GM12878 (cell line): ENCODE measurements around the gene ITGA1. TPM values are rescaled to one million over a fixed set of nuclear protein-coding genes. Genes with fewer than 3 reads are reported as not detected.

Experiments
- ATAC-seq: fragments of 200-7000 bp; cut with Tn5 transposase; 3 replicates; pipeline ENCODE4 v1.9.1; 2020; ENCODE audit warnings: mild to moderate bottlenecking, moderate library complexity
- BruUV-seq: library from RNA; stranded (reverse); fragments of 400-500 nt; replicated peaks from 2 replicates; lab custom pipeline; 2021; lab: Mats Ljungman, UMichigan
- CTCF ChIA-PET: fragments of 300-600 bp; sonication (Branson Sonifier 250); formaldehyde crosslinking; extraction: SDS; loops from one replicate; lab custom pipeline; 2021; ENCODE audit warnings: inconsistent platforms; lab: Yijun Ruan, JAX
- POLR2A ChIA-PET: fragments of 350-600 bp; formaldehyde crosslinking; extraction: SDS; loops from one replicate; lab custom pipeline; 2021; ENCODE audit warnings: inconsistent platforms; lab: Charles Lee
- RAD21 ChIA-PET: fragments of 300-600 bp; sonication (Branson Sonifier 250); formaldehyde crosslinking; loops from one replicate; lab custom pipeline; 2023; ENCODE audit warnings: antibody characterized with exemption; ENCODE audit not compliant: unreplicated experiment; lab: Charles Lee
- SMC1A ChIA-PET: fragments of 300-600 bp; sonication (Branson Sonifier 250); formaldehyde crosslinking; loops from one replicate; lab custom pipeline; 2023; ENCODE audit not compliant: unreplicated experiment, uncharacterized antibody; lab: Charles Lee
- DNase-seq: peaks from one replicate; pipeline ENCODE4 v3.0.0-alpha.2; 2011; ENCODE audit warnings: low read depth, low spot score
- FAIRE-seq: peaks from 3 replicates; lab custom pipeline; 2011; peaks lifted over from hg19 to GRCh38; lab: Jason Lieb, UNC
- H2AFZ ChIP-seq: 2 replicates; pipeline ENCODE4 v1.6.0; 2011; ENCODE audit warnings: low read depth, low read length, control low read depth; ENCODE audit not compliant: control insufficient read depth
- H3K27ac ChIP-seq: 2 replicates; pipeline ENCODE4 v1.5.1; 2011; ENCODE audit warnings: control low read depth; ENCODE audit not compliant: control insufficient read depth, insufficient read depth
- H3K27me3 ChIP-seq, 2 experiments: replicated peaks in 1 of 2; 2 replicates each; pipeline versions ENCODE4 v1.6.0 to v1.6.1; 2011; ENCODE audit warnings: low read length in 1 of 2; ENCODE audit not compliant: control insufficient read depth in 2 of 2, insufficient read depth in 2 of 2
- H3K36me3 ChIP-seq, 2 experiments: 2 replicates each; pipeline ENCODE4 v1.5.1; 2011; ENCODE audit warnings: low read length in 1 of 2; ENCODE audit not compliant: control insufficient read depth in 2 of 2, insufficient read depth in 2 of 2
- H3K4me1 ChIP-seq: 2 replicates; pipeline ENCODE4 v1.6.1; 2011; ENCODE audit warnings: mild to moderate bottlenecking, low read length, moderate library complexity, mixed read lengths; ENCODE audit not compliant: control insufficient read depth, insufficient read depth
- H3K4me2 ChIP-seq: 2 replicates; pipeline ENCODE4 v1.6.0; 2011; ENCODE audit warnings: control low read depth; ENCODE audit not compliant: control insufficient read depth, insufficient read depth
- H3K4me3 ChIP-seq: fragments of 200-600 bp; sonication (generic); 2 replicates; pipeline ENCODE4 v1.5.1; 2016
- H3K79me2 ChIP-seq: 2 replicates; pipeline ENCODE4 v1.6.0; 2011; ENCODE audit warnings: low read length; ENCODE audit not compliant: control insufficient read depth, insufficient read depth
- H3K9ac ChIP-seq: 2 replicates; pipeline ENCODE4 v1.8.0; 2011; ENCODE audit warnings: low read length, control low read depth, mixed read lengths; ENCODE audit not compliant: control insufficient read depth, insufficient read depth
- H3K9me3 ChIP-seq: replicated peaks from 3 replicates; pipeline ENCODE4 v1.5.1; 2011; ENCODE audit warnings: mild to moderate bottlenecking, low read length; ENCODE audit not compliant: control insufficient read depth, insufficient read depth
- H4K20me1 ChIP-seq: 2 replicates; pipeline ENCODE4 v1.6.0; 2011; ENCODE audit not compliant: control insufficient read depth, insufficient read depth
- FOXM1 ChIP-seq: IDR thresholded peaks from 2 replicates; pipeline ENCODE4 v1.6.1; 2012; ENCODE audit warnings: low read depth, mild to moderate bottlenecking, inconsistent platforms, low read length, moderate library complexity
- GATAD2B ChIP-seq: fragments of 450-650 bp; conservative IDR thresholded peaks from 2 replicates; pipeline ENCODE4 v1.6.1; 2017; ENCODE audit warnings: low read depth, mild to moderate bottlenecking, moderate library complexity
- NFIC ChIP-seq: IDR thresholded peaks from 2 replicates; pipeline ENCODE4 v1.6.1; 2012; ENCODE audit warnings: low read depth, mild to moderate bottlenecking, inconsistent platforms, low read length, moderate library complexity
- RBBP5 ChIP-seq: fragments of 200-600 bp; sonication (generic); conservative IDR thresholded peaks from 2 replicates; pipeline ENCODE4 v1.6.1; 2016
- RUNX3 ChIP-seq: IDR thresholded peaks from 2 replicates; pipeline ENCODE4 v1.6.1; 2012; ENCODE audit warnings: low read length, inconsistent platforms
- SRF ChIP-seq, 2 experiments: IDR thresholded peaks; 2 replicates each; pipeline ENCODE4 v1.6.1; 2011; ENCODE audit warnings: low read depth in 2 of 2, low read length in 2 of 2, mild to moderate bottlenecking in 1 of 2, moderate library complexity in 1 of 2
- ZSCAN29 ChIP-seq: fragments of 450-650 bp; IDR thresholded peaks from 2 replicates; pipeline ENCODE4 v1.6.1; 2017; ENCODE audit warnings: mild to moderate bottlenecking, moderate library complexity
- ZZZ3 ChIP-seq: IDR thresholded peaks from 2 replicates; pipeline ENCODE4 v1.6.1; 2011; ENCODE audit warnings: low read depth; ENCODE audit not compliant: control insufficient read depth, insufficient read length
- WGBS: methylation state at CpG from one replicate; pipeline ENCODE4 v1.1.6; 2016; ENCODE audit warnings: low lambda C conversion rate; ENCODE audit not compliant: insufficient replicate concordance, insufficient coverage; ENCODE audit errors: missing lambda C conversion rate; 5-methylcytosine and 5-hydroxymethylcytosine counted together
- in situ Hi-C: fragments of 300-500 bp; cut with MboI; formaldehyde crosslinking; loops from 9 replicates; pipeline ENCODE4 v1.14.3; 2018; ENCODE audit warnings: mixed read lengths
- intact Hi-C: fragments of 100-400 bp; cut with micrococcal nuclease; formaldehyde crosslinking; loops from one replicate; pipeline ENCODE4 v1.14.2; 2022; ENCODE audit not compliant: unreplicated experiment
- polyA plus RNA-seq, 11 experiments: library from polyadenylated mRNA; depleted of rRNA in 4 of 11; unstranded in 6 of 11; stranded (reverse) in 5 of 11; fragments of >200 nt; fragmentation: Nextera tagmentation in 4 of 11; fragmentation: Illumina TruSeq in 1 of 11; extraction: Ambion mirVana in 4 of 11; extraction: Trizol in 1 of 11; gene quantifications; 1 replicate in 1 of 11; 2 replicates in 10 of 11; pipeline versions ENCODE4 v1.2.1 to v1.2.3, GENCODE V29; 2011 to 2016; ENCODE audit warnings: inconsistent platforms in 2 of 11, missing spikeins in 2 of 11, low read depth in 1 of 11
- total RNA-seq, 4 experiments: library from RNA; depleted of rRNA in 3 of 4; stranded (reverse); fragments of >200 nt in 3 of 4; fragmentation: Illumina TruSeq in 1 of 4; extraction: Trizol in 1 of 4; gene quantifications; 2 replicates each; pipeline versions ENCODE4 v1.2.1 to v1.2.3, GENCODE V29; 2013 to 2021
- TF ChIP-seq, protein P1 (sequence below), 3 experiments: IDR thresholded peaks in 2 of 3; conservative IDR thresholded peaks in 1 of 3; 2 replicates each; pipeline ENCODE4 v1.5.1; 2011; ENCODE audit warnings: low read depth in 3 of 3, low read length in 3 of 3, mild to moderate bottlenecking in 3 of 3, control low read depth in 2 of 3, moderate library complexity in 2 of 3, inconsistent platforms in 1 of 3, mixed read lengths in 1 of 3; ENCODE audit not compliant: control insufficient read depth in 2 of 3, insufficient read depth in 1 of 3; ENCODE audit errors: extremely low read depth in 1 of 3
- TF ChIP-seq, protein P2 (sequence below): fragments of 450-650 bp; conservative IDR thresholded peaks from 2 replicates; pipeline ENCODE4 v1.6.1; 2017; ENCODE audit warnings: mild to moderate bottlenecking, moderate library complexity
- TF ChIP-seq, protein P3 (sequence below): IDR thresholded peaks from 2 replicates; pipeline ENCODE4 v1.6.1; 2012; ENCODE audit warnings: low read depth, low read length, improper control_type of control experiment
- TF ChIP-seq, protein P4 (sequence below): IDR thresholded peaks from 2 replicates; pipeline ENCODE4 v1.6.1; 2011; ENCODE audit warnings: low read depth, mild to moderate bottlenecking, low read length, moderate library complexity, borderline replicate concordance; ENCODE audit errors: extremely low read depth

ITGA1 gene
- total and polyA plus RNA-seq, 10 of the 15 experiments (the other 5 are each of a cell fraction or from before 2014, with no cell fraction given) = 0.02 to 0.56 (median 0.19) TPM

DNA sequence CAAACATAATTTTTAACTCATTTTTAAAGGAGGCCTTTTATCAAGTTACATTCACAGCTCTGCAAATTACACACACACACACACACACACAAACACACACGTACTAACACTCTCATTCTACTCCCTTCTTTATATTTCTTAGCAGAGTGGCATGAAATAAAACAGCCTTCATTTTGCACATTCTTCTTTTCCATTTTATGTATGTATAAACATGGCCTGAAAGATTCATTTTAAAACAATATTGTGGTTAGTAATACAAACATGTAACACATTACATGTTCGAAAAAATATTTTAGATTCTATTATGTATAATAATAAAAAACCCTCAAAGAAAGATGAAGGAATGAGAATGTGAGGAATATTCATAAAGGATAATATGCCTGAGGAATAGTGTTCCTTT lies 115.4 kb downstream of the ITGA1 start:
- H2AFZ ChIP-seq = no peak overlapping the region
- no peak overlapping the region for H3K9ac ChIP-seq
- intact Hi-C loops = no loop called here
- in situ Hi-C loops = no loop called here
- no peak overlapping the region for H3K27ac ChIP-seq
- TF ChIP-seq ZSCAN29 = no peak
- TF ChIP-seq, protein P1, sequence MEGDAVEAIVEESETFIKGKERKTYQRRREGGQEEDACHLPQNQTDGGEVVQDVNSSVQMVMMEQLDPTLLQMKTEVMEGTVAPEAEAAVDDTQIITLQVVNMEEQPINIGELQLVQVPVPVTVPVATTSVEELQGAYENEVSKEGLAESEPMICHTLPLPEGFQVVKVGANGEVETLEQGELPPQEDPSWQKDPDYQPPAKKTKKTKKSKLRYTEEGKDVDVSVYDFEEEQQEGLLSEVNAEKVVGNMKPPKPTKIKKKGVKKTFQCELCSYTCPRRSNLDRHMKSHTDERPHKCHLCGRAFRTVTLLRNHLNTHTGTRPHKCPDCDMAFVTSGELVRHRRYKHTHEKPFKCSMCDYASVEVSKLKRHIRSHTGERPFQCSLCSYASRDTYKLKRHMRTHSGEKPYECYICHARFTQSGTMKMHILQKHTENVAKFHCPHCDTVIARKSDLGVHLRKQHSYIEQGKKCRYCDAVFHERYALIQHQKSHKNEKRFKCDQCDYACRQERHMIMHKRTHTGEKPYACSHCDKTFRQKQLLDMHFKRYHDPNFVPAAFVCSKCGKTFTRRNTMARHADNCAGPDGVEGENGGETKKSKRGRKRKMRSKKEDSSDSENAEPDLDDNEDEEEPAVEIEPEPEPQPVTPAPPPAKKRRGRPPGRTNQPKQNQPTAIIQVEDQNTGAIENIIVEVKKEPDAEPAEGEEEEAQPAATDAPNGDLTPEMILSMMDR (IDR thresholded peaks at IDR 0.05 in 2 of 3, conservative IDR thresholded peaks at IDR 0.05 in 1 of 3; ENCODE audit: control insufficient read depth in 2 of 3, extremely low read depth in 1 of 3, insufficient read depth in 1 of 3, low read depth in 3 of 3, low read length in 3 of 3) = no peak
- TF ChIP-seq, protein P2, sequence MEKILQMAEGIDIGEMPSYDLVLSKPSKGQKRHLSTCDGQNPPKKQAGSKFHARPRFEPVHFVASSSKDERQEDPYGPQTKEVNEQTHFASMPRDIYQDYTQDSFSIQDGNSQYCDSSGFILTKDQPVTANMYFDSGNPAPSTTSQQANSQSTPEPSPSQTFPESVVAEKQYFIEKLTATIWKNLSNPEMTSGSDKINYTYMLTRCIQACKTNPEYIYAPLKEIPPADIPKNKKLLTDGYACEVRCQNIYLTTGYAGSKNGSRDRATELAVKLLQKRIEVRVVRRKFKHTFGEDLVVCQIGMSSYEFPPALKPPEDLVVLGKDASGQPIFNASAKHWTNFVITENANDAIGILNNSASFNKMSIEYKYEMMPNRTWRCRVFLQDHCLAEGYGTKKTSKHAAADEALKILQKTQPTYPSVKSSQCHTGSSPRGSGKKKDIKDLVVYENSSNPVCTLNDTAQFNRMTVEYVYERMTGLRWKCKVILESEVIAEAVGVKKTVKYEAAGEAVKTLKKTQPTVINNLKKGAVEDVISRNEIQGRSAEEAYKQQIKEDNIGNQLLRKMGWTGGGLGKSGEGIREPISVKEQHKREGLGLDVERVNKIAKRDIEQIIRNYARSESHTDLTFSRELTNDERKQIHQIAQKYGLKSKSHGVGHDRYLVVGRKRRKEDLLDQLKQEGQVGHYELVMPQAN = no peak
- no peak for TF ChIP-seq NFIC
- TF ChIP-seq, protein P3, sequence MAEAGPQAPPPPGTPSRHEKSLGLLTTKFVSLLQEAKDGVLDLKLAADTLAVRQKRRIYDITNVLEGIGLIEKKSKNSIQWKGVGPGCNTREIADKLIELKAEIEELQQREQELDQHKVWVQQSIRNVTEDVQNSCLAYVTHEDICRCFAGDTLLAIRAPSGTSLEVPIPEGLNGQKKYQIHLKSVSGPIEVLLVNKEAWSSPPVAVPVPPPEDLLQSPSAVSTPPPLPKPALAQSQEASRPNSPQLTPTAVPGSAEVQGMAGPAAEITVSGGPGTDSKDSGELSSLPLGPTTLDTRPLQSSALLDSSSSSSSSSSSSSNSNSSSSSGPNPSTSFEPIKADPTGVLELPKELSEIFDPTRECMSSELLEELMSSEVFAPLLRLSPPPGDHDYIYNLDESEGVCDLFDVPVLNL = no peak
- TF ChIP-seq RBBP5 = no peak
- no peak for TF ChIP-seq RUNX3
- no peak for TF ChIP-seq ZZZ3
- TF ChIP-seq GATAD2B = no peak
- no peak for TF ChIP-seq SRF (IDR thresholded peaks at IDR 0.05; ENCODE audit: low read depth in 2 of 2, low read length in 2 of 2)
- TF ChIP-seq, protein P4, sequence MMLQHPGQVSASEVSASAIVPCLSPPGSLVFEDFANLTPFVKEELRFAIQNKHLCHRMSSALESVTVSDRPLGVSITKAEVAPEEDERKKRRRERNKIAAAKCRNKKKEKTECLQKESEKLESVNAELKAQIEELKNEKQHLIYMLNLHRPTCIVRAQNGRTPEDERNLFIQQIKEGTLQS = no peak
- no peak for TF ChIP-seq FOXM1
- no peaks in the 10 kb centered on the region for H3K27me3 ChIP-seq
- H3K36me3 ChIP-seq = no peaks in the 10 kb centered on the region
- FAIRE-seq = no peak
- ChIA-PET CTCF (interaction anchor here (1.6 kb wide), 1 partner anchor 13 kb away, joined by 5 read pairs; no protein-coding TSS in a partner anchor), SMC1A (interaction anchor here (1.0 kb wide), 1 partner anchor 61 kb away, joined by 3 read pairs; no protein-coding TSS in a partner anchor), RAD21 (interaction anchor here (1.3 kb wide), 1 partner anchor 12 kb away, joined by 3 read pairs; no protein-coding TSS in a partner anchor), POLR2A (no interaction called here)
- no TSS peak for BruUV-seq
- no peak for DNase-seq
- no peaks in the 10 kb centered on the region for H3K79me2 ChIP-seq
- H3K9me3 ChIP-seq = no peaks in the 10 kb centered on the region
- no peak overlapping the region for H3K4me3 ChIP-seq
- no peaks in the 10 kb centered on the region for H3K4me1 ChIP-seq
- H3K4me2 ChIP-seq = no peak overlapping the region
- ATAC-seq = no peak
- 10% methylated on average over 2 of the region's 2 CpGs for WGBS
- H4K20me1 ChIP-seq = no peaks in the 10 kb centered on the region
